Measurements from ENCODE around the gene CDK14. TPM values are rescaled to one million over a fixed set of nuclear protein-coding genes. Genes with fewer than 3 reads are reported as not detected.
A peak's percentile ranks its signal among the peaks of the same experiment; 100 is the strongest.
"Not testable (repeated sequence)": the region's sequence is repeated elsewhere in the genome, so short reads cannot be mapped to it uniquely, and the experiment has no call there.

Gene CDK14
- total RNA-seq, 1 donor from 2014 or later: 21.6 TPM

DNA sequence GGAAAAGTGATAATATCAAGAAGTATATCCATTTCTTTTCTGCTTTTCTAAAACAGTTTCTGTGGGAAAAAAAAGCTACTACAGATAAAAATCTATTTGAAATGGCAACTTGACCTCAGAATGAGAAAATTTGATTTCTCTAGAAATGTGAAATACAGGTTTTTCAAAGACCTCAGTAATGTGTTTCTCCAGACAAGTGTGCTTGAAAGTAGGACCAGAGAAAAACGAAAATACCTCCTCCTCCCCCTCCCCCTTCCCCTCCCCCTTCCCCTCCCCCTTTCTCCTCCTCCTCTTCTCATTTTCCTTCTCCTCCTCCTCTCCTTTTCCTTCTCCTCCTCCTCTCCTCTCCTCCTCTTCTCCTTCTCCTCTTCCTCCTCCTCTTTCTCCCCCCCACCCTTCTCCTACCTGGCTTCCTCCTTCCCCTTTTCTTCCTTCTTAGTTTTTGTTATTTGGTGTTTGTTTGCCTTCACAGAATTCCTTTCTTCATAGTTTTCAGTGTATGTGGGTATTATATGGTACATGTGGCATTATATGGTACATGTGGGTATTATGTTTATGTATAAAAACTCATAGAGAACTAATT, 179.4 kb downstream of the CDK14 start:
- ATAC-seq (no peak), DNase-seq (ENCODE audit: low spot score) (no peak)

DNA sequence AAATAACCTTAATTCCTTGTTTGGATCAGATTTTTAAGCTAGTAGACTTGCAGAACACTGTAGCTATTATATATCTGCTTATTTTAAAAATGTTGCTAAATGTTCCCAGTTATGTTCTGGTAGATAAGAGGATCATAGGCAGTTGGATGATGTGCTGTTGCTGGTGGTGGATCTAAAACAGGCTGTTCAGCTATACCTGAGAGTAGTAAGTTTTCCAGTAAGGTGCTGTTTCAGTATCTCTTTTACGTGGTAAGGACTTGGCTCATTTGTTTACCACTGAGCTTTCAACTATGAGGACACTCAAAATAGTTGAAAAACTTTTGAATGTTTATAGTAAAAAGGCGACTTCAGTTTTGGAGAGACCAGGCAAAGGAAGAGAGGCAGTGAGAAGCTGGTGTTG, 180.9 kb downstream of the CDK14 start:
- DNase-seq (ENCODE audit: low spot score): no peak
- ATAC-seq: peak; percentile 35

DNA sequence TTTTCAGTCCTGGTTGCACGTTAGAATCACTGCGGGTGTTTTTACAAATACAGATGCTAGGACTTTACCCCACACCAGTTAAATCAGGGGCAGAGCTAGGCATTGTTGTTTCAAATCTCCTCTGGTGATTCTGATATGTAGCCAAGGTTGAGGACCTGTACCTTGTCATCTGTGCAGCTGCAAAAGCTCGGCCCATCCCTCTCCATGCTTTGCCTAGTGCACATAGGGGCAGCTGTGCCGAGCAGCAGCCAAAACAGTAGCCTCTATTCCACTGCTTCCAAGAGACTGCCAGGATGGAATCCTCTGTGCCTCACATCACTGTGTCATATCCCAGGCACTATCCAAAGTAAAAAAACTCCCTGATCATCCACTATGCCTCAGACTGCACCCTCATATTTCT, 181.3 kb downstream of the CDK14 start:
- ATAC-seq (peak; percentile 82), DNase-seq (ENCODE audit: low spot score) (no peak)

DNA sequence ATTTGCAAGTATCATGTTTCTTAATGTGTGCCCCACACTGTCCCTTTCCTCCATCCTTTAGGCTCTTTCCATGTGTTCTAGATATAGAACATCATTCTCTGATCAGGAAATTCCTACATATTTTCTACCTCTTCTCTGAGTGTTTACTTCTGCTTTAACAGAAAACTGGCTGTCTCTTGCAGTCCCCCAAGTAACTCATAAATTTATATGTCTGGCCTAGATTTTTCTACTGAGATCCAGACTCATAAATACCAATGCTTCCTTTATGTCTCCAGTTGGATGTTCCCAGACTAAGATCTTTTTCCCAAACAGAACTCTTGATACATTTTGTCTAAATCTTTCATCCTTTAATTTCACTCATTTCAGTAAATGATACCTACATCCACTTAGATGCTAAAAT, 181.8 kb downstream of the CDK14 start:
- DNase-seq (ENCODE audit: low spot score) (no peak), ATAC-seq (no peak)

DNA sequence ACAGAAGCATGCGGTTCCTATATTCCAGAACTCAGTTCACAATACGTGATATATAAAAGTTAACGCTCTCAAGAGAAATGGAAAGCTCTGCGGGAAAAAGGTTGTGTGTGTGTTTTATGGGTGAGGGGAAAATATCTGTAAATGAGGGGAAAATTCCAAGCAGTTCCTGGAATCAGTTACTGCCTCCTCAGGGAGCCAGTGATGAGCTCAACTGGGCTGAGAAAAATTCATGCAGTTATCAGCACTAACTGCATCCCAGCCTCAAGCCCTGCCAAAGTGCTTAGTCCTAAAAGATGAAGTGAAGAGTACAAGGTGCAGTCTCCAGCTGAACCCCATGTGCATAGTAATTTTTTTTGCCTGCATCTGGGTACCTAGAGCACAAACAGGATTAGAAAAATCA, 191.9 kb downstream of the CDK14 start:
- no peak for ATAC-seq
- DNase-seq (ENCODE audit: low spot score): no peak

DNA sequence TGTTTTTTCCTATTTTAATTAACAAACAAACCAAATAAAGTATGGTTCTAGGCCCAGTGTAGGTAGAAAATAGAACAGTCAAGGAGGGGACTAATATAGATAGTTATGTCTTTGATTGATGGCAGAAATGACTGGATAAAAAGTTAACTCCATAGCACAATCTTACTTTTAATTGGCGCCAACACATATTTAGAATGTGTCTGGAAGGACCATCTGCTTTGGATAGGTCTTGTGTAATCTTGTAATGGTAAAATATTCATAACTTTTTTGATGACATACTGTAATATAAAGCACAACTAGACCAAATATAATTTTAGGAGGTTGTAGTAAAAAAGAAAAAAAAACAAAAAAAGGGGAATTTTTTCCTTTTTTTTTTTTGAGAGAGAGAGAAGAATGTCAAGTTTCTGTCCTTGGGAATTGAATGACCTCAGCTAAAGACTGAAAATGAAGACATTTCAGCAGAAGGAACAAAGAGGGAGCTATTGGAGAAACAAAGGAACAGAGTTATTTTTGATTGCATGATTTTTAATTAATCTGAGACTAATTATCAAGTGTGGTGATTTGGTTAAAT, 193.7 kb downstream of the CDK14 start:
- ATAC-seq: no peak
- no peak for DNase-seq (ENCODE audit: low spot score)

DNA sequence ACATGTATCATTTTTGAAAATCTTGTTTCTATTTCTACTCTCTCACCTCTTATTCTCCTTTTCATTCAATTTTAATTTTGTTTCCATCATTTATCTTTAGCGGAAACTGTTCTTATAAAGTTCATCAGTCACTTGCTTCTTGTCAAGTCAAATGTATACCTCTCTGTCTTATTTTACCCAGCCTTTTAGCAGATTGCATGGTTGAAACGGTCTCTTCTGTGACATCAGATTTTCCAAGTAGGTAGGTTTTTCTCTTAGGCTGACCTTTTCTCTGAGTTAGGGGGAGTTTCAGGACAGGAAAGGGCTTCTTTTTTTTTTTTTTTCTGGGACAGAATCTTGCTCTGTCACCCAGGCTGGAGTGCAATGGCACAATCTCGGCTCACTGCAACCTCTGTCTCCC, 195.5 kb downstream of the CDK14 start:
- DNase-seq (ENCODE audit: low spot score): no peak
- ATAC-seq: no peak

DNA sequence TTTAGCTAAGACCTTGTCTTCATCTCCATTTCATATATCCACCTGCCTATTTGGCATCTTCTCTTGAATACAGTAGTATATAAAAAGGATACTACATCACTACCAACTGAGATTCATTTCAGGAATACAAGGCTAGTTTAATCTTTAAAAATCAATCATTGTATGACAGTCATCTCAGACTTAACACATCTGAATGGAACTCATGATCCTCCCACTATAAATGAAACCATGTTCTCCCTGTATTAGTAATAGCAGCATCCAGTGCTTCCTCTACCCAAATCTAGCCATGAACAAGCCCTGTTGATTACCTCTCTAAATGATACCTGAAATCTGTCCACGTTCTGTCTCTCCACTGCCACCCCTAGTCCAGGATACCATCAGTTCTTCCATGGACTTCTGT, 196.2 kb downstream of the CDK14 start:
- no peak for DNase-seq (ENCODE audit: low spot score)
- ATAC-seq: no peak

DNA sequence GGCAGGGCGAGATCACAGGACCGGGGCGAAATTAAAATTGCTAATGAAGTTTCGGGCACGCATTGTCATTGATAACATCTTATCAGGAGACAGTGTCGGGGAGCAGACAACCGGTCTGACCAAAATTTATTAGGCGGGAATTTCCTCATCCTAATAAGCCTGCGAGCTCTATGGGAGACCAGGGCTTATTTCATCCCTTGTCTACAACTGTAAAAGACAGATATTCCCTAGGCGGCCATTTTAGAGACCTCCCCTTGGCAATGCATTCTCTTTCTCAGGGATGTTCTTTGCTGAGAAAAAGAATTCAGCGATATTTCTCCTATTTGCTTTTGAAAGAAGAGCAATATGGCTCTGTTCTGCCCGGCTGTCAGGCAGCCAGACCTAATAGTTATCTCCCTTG, 198.1 kb downstream of the CDK14 start:
- DNase-seq (ENCODE audit: low spot score); ATAC-seq: not testable (repeated sequence)

DNA sequence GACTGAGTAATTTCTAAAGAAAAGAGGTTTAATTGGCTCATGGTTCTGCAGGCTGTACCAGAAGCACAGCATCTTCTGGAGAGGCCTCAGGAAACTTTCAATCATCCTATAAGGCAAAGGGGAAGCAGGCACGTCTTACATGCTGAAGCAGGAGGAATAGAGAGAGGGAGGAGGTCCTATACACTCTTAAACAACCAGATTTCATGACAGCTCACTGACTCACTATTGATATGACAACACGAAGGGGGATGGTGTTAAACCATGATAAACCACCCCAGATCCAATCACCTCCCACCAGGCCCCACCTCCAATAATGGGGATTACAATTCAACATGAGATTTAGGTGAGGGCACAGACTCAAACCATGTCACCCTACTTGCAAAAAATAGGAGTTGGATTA, 201.5 kb downstream of the CDK14 start:
- no peak for ATAC-seq
- no peak for DNase-seq (ENCODE audit: low spot score)

DNA sequence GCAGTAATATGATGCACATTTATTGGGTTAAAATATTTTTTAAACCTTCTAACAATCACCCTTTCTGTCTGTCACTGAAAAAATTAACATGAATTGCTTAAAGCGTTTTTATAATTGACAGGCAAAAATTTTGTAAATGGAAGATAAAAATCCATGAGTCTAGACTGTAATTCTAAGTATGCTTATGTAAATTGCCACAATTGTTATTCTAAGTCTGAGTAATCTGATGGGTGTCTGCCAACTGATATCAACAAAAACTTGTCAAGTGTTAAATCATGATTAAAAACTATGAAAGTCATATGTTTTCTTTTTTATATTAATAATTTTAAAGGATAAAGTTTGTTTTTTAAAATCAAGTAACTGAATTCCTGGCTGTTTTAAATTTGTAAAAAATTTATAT, 208.2 kb downstream of the CDK14 start:
- no peak for DNase-seq (ENCODE audit: low spot score)
- ATAC-seq: no peak

DNA sequence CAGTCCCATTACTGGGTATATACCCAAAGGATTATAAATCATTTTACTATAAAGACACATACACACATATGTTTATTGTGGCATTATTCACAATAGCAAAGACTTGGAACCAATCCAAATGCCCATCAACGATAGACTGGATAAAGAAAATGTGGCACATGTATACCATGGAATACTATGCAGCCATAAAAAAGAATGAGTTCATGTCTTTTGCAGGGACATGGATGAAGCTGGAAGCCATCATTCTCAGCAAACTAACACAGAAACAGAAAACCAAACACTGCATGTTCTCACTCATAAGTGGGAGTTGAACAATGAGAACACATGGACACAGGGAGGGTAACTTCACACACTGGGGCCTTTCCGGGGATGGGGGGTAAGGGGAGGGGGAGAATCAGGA, 219.4 kb downstream of the CDK14 start:
- not testable (repeated sequence) for ATAC-seq

DNA sequence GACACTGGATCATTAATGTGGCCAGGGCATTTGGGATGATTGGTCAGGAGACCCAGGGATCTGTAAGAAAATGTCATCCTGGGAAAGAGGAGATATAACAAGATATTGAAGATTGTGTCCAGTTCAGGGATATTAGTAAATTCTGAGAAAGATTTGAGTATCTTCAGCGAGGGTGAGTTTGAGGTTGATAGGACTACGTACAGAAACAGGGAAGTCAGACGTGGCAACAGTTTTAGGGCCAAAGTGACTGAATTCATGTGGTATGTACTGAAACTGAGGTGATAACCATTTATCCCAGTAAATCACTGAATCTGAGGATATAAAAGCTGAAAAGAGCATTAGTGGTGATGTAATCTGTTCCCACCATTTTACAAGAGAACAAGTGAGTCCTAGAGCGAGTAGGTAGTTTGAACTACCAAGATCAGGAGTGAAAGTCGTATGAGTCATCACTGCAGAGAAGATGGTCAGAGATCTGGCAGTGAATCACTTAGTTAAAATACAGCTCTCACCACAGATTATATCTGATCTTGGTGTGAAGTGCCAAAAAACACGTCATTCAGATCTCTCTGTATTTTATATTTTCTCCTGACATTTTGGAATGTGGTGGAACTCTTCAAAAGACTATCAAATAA, 220.5 kb downstream of the CDK14 start:
- DNase-seq (ENCODE audit: low spot score) (no peak), ATAC-seq (peak; percentile 59)

More for the DNA sequence above, 219.4 kb downstream of the CDK14 start:
- not testable (repeated sequence) for DNase-seq (ENCODE audit: low spot score)

DNA sequence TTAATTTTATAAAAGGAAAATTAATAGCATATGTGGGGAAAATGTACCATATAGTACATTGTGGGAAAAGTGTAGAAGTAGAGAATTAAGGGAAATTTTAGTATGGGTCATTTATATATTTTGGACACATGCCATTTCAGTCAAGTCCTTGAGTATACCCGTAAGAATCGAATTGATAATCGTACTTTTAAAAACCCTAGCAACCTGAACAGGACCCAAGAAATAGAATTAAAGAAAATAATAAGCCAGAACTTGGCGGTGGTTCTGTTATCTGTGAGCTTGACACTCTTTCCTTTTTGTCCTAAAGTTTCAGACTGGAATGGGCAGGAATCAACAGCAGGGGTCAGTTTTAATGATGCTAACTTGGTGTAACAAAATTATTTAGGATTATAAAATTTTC, 221.0 kb downstream of the CDK14 start:
- ATAC-seq: no peak

DNA sequence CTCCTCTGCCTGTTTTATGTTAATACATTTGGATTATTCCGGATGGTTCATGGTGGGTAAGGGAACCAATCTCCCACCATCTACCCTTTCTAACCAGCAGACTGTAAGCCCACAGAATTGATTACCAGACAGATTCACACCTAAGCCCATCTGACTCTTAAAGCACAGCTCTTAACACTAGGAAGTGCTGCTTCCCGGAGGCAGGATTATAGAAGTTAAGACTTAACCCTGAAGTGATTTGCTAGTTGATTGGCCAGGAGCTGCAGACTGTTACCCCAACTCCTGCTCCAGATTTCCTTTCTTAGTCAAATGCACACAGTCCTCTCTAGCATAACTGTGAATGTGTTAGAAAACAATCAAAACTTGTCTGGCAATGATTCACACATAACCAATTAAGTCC, 221.7 kb downstream of the CDK14 start:
- DNase-seq (ENCODE audit: low spot score): no peak
- no peak for ATAC-seq

More for the DNA sequence above, 221.0 kb downstream of the CDK14 start:
- DNase-seq (ENCODE audit: low spot score): no peak

DNA sequence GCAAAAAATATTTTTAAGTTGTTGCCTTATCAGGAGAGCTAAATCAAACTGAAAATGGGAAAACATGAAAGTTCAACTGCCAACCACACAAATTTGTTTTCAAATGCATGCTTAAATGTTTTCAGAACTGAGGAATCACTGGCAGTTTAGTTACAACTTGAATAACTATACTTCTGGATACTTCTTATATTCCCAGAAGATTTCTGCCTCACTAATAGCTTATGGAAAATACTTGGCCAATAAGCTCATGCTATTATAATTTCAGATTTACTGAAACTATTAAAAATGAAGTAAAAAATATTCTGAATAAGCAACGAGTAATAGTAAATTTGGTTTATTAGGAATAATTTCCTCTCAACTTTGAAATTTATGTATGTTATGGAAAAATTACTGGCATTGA, 222.2 kb downstream of the CDK14 start:
- DNase-seq (ENCODE audit: low spot score) (no peak), ATAC-seq (no peak)

DNA sequence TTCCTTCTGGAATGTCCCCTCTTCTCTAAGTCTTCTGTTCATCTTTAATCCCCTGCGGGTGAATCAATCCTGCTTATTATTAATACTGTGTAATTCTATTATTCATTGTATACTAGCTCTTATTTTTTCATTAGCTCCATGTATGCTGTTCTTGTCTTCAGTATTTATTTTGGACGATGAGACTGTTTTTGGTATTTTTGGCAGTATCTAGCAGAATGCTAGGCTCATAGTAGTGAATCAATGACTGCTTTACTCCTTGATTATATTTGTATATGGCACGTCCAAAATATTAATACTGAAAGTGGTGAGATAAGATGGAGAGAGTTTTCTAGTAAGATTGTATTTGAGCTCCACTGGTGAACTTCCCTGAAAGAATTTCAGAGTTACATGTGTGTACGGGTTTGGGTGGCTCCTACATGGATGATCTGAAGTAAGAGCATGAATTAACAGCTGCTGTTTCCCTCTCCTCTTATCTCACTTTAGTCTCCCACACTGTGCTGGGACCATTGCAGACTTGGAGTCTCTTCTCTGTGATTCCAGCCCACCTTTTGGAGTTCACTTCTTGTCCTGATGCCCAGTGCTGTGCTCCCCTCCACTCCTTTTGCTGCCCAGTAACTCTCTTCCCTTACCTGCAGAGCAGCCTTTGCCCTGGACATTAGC, 226.0 kb downstream of the CDK14 start:
- peak; percentile 80 for ATAC-seq
- DNase-seq (ENCODE audit: low spot score): no peak

DNA sequence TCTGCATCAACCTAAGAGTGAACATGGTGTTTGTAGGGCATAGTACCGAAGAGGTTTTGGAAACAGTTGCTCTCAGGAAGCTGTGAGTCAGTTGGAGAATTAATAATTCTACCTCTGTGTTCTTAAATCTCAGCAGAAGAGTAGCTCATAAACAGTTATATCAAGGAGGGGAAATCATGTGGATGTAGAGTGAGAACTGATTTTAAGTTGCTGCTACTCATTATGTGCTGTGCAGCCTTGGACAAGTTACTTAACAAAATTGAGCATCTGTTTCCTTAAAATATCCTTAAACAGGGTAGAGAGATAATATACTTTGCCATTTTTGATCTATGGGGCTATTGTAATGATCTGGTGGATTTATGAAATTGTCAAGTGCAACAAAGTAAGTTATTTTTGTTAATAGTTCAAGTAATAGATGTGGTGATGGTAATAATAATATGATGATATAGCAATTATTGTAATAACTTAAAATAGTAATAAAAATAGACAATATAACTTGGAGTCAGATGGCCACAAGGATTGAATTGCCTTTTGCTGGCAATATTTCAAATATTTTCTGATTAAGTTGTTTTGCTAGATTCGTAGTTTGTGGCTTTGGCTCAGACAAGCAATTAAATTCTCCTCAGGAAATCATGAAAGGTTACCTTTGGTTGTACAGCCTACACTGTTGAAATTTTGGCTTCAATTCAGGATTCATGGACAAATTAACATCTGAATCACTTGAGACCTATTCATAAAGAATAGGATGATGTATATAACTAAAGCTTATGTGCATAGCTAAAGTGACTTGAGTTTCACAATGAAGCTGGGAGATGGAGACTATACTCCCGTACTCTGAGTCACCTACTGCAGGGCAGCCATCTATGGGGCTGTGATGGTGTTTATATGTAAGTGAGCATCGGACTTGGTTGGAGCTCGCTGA, 228.5 kb downstream of the CDK14 start:
- ATAC-seq: no peak
- DNase-seq (ENCODE audit: low spot score): no peak

DNA sequence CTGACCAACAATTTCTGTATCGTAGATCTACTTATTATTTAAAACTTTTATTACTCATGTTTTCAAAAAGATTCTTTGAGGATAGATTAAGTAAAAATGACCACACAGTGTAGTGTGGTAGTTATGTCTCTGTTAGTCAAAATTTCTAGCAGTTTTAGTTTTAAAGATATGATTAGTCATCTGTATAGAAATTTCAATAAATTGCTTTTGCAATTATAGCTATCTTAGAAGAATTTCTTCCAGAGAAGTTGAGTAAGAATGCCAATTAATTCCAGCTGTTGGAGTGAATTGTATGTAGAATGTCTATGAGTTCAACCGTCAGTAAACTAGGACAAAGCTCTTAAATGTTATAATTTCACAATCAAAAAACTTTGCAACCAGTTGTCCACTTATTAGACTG, 229.7 kb downstream of the CDK14 start:
- ATAC-seq (no peak), DNase-seq (ENCODE audit: low spot score) (no peak)

DNA sequence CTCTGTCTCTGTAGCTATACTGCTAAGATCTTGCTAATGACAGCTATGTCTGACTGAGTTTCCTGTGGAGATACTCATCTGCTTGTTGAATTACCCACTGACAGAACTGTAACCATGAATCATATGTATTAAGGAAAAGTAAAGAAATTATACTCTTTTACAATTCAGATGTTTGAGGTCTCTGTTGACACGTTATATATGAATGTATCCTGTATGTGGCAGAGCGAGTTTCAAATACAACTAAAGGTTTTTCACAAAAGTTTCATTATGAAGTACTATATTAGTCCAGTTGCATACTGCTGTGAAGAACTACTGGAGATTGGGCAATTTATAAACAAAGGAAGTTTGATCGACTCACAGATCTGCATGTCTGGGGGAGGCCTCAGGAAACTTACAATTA, 232.5 kb downstream of the CDK14 start:
- ATAC-seq (no peak), DNase-seq (ENCODE audit: low spot score) (no peak)

DNA sequence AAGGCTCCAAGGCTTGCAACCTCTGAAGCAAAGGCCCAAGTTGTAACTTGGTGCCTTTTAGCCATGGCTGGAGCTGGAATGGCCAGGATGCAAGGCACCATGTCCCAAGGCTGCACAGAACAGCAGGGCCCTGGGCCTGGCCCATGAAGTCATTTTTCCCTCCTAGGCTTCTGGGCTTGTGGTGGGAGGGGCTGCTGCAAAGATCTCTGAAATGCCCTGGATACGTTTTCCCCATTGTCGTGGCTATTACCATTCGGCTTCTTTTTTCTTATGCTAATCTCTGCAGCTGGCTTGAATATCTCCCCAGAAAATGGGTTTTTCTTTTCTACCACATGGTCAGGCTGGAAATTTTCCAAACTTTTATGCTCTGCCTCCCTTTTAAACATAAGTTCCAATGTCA, 234.2 kb downstream of the CDK14 start:
- DNase-seq (ENCODE audit: low spot score): no peak
- ATAC-seq: no peak

Data from left lobe of liver (tissue), 2 donors.